GM19372 (cell line): ENCODE results near the gene ACYP2.

ENCODE experiments used
- ATAC-seq: cut with Tn5 transposase; IDR thresholded peaks from one replicate; pipeline ENCODE4 v1.9.1; 2021; ENCODE audit warnings: mild to moderate bottlenecking, low read depth, moderate library complexity; ENCODE audit not compliant: unreplicated experiment

Gene ACYP2

DNA sequence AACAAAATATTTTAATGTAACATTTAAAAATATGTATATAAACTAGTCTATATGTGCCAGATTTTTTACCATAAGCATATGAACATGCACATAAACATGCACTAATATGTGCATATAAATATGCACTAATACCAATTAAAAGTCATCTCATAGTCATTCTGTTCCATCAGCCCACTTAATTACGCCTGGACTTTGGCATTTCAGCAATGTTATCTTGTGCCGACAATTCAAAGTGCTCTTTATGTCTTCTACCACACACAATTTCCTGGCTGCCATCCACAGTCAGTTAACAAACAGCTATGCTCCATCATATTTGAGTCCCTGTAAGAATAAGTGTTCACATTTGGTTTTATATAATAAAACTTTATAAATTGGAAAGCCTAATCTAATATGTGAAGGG, 233.2 kb downstream of the ACYP2 start:
- no peak for ATAC-seq

DNA sequence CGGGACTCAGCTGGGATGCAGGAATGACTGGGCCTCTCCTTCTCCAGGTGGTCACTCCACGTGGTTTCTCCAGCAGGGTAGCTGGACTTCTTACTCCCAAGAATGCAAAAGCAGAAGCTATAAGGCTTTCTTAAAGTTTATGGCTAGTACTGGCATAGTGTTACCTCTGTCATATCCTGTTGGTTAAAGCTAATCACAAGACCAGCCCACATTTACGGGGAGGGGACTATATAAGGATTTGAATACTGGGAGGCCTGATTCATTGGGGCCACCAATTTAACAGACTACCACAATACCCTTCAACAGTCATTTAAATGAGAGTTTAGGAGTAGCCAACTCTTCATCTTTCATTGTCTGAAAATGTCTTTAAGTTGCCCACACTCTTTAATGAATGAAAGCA, 235.0 kb downstream of the ACYP2 start:
- no peak for ATAC-seq

DNA sequence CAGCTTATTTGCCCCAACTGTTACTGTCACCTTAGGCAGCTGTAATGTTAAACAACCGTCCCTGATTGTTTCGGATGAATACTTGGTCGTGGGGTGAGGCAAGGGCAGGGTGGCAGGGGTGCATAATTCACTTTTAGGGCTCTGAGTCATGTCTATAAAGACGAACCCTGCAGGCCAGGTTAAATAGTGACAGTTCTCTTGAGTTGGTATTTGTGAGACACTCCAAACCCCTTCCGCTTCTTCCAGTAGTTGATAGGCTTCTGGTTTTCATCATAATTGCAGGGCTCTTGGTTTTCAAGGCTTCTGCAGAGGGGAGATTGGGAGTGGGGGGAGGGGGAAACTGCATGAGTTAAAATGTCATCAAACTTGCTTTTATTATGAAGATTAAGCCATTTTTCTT, 237.8 kb downstream of the ACYP2 start:
- ATAC-seq: no peak
